ENCODE data around the gene FGGY.

The FGGY gene

GRCh38 chr1:59805554-59805953, 508.7 kb downstream of the FGGY start:
- DNase-seq = no peak
